ENCODE results near the gene FASTKD3. TPM values are rescaled to one million over a fixed set of nuclear protein-coding genes. Genes with fewer than 3 reads are reported as not detected.

Gene FASTKD3
- total RNA-seq, 2 experiments from 2014 or later, result 23.3 to 23.6 TPM

GRCh38 chr5:7811715-7812114 is 57.1 kb downstream of the FASTKD3 start:
- Mint-ChIP-seq H3K36me3 (no peaks in the 10 kb centered on the region), H3K27me3 (peaks cover 59% of the 10 kb centered on the region), H3K4me3 (no peak overlapping the region), H3K9me3 (no peaks in the 10 kb centered on the region), H3K27ac (no peak overlapping the region), H3K4me1 (no peaks in the 10 kb centered on the region)
- no peak for DNase-seq

Other genes starting within 250 kb of the FASTKD3 start
- gene CFAP90, start 17.9 kb downstream of the FASTKD3 start, total RNA-seq, result not detected
- 10 to 100 TPM; 54.1 to 67.2 TPM for gene MTRR, start 117 bp upstream of the FASTKD3 start, total RNA-seq

Measured in activated naive CD8-positive, alpha-beta T cell treated with anti-CD3 and anti-CD28 coated beads for 36 hours (primary cell).